Progenitor cell of endocrine pancreas (in vitro differentiated cells): Measurements from ENCODE around the gene BDH1. TPM values are rescaled to one million over a fixed set of nuclear protein-coding genes. Genes with fewer than 3 reads are reported as not detected.
"Not testable (repeated sequence)": the region's sequence is repeated elsewhere in the genome, so short reads cannot be mapped to it uniquely, and the experiment has no call there.

Source experiments
- DNase-seq: peaks from one replicate; pipeline ENCODE4 v3.0.0; 2021; ENCODE audit warnings: low spot score; ENCODE audit not compliant: unreplicated experiment
- H3K27ac Mint-ChIP-seq: 2 replicates; pipeline ENCODE4 v1.8.0; 2021; ENCODE audit warnings: mild to moderate bottlenecking, moderate library complexity, mixed read lengths
- H3K27me3 Mint-ChIP-seq: 2 replicates; pipeline ENCODE4 v1.8.0; 2021; ENCODE audit warnings: mixed read lengths
- H3K36me3 Mint-ChIP-seq: 2 replicates; pipeline ENCODE4 v1.8.0; 2022; ENCODE audit warnings: mixed read lengths; ENCODE audit not compliant: insufficient read depth
- H3K4me1 Mint-ChIP-seq: 2 replicates; pipeline ENCODE4 v1.8.0; 2021; ENCODE audit warnings: low read depth, mixed read lengths
- H3K4me3 Mint-ChIP-seq: 2 replicates; pipeline ENCODE4 v1.8.0; 2021; ENCODE audit warnings: low read depth, mild to moderate bottlenecking, moderate library complexity, mixed read lengths
- H3K9me3 Mint-ChIP-seq: 2 replicates; pipeline ENCODE4 v1.8.0; 2021; ENCODE audit warnings: low read depth, mixed read lengths
- long read RNA-seq: library from polyadenylated mRNA; unstranded; transcript quantifications from one replicate; pipeline ENCODE4 v2.0.0, GENCODE V29; 2020
- total RNA-seq: library from RNA; stranded (reverse); gene quantifications from 2 replicates; pipeline ENCODE4 v1.2.1, GENCODE V29; 2021
- TF ChIP-seq, protein P1 (sequence below): fragments of 200-600 bp; sonication (generic); IDR thresholded peaks from one replicate; pipeline ENCODE4 v1.5.0; 2021; ENCODE audit warnings: antibody characterized with exemption, mild to moderate bottlenecking; ENCODE audit not compliant: unreplicated experiment

The BDH1 gene
- total RNA-seq: 41.9 and 42.8 TPM in 2 replicates
- long read RNA-seq, transcript BDH1-202 (7 exons, 3,455 nt): major isoform, 27 of 34 reads
- long read RNA-seq, partial matches to known transcripts: 1 of 34 reads
- long read RNA-seq, other reads (novel, unspliced or antisense): 2 of 34 reads

DNA sequence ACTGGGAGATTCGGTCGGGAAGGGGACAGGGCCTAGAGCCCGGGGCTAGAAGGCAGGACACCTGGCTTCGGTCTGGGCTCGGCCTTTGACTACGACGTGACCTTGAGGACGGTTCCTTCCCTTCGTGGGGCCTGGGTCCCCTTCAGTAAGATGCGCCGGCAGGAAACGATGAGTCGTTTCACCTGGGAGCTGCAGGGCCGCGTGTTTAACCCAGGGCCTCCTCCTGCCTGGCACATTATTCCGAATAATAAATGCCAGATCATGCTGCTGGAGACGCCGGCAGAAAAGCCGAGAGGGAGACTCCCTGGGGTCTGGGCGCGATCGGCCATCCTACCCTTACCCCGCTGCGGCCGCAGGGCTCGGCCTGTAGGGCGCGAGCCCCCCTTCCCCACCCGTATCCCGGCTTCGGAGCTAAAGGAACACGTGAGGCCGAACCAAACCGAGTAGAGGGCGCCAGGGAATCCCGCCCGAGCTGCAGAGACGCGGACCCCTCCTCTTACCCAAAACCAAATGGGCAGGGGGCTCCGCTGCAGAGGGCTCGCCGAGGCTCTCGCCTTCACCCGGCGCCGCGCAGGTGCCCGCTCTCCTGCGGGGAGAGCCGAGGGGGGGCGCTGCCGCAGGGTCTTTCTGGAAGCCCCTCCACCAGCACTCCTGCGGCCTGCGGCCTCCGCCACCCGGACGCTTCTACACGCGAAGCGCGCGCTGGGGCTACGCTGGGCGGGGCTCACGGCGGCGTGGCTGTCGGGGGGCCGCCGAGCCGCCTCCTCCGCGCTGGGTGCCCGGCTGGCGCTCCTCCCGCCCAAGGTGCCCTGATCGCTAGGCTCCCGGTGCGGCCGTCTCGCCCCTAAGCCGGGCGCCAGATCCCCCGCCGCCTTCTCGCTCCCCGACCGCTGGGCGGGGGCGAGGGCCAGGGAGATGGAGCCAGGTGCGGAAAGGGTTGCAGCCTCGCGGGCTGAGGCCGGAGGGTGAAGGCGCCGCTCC is at the start of gene BDH1:
TSS of gene BDH1 (minus strand) at position 688 of the 981 bp plus-strand sequence. CDS start 9,525 bp downstream, outside the sequence.
- Mint-ChIP-seq H3K27ac (peak within 1 kb of the TSS; percentile 98), H3K9me3 (no peaks in the 10 kb centered on the region), H3K27me3 (no peaks in the 10 kb centered on the region), H3K4me1 (peaks cover 18% of the 10 kb centered on the region), H3K4me3 (peak within 1 kb of the TSS; percentile 80), H3K36me3 (peaks cover 2% of the 10 kb centered on the region)
- TF ChIP-seq, protein P1, sequence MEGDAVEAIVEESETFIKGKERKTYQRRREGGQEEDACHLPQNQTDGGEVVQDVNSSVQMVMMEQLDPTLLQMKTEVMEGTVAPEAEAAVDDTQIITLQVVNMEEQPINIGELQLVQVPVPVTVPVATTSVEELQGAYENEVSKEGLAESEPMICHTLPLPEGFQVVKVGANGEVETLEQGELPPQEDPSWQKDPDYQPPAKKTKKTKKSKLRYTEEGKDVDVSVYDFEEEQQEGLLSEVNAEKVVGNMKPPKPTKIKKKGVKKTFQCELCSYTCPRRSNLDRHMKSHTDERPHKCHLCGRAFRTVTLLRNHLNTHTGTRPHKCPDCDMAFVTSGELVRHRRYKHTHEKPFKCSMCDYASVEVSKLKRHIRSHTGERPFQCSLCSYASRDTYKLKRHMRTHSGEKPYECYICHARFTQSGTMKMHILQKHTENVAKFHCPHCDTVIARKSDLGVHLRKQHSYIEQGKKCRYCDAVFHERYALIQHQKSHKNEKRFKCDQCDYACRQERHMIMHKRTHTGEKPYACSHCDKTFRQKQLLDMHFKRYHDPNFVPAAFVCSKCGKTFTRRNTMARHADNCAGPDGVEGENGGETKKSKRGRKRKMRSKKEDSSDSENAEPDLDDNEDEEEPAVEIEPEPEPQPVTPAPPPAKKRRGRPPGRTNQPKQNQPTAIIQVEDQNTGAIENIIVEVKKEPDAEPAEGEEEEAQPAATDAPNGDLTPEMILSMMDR: peak; percentile 29
- peak; percentile 52 for DNase-seq

GRCh38 chr3:197603317-197603933 is 47.7 kb upstream of the BDH1 start:
- Mint-ChIP-seq H3K9me3 (peaks cover 9% of the 10 kb centered on the region), H3K4me3 (no peak overlapping the region), H3K36me3 (peaks cover 37% of the 10 kb centered on the region), H3K4me1 (peaks cover 12% of the 10 kb centered on the region), H3K27me3 (no peaks in the 10 kb centered on the region), H3K27ac (no peak overlapping the region)
- TF ChIP-seq, protein P1: no peak
- DNase-seq: no peak

- peaks cover 31% of the 10 kb centered on the region for H3K36me3 Mint-ChIP-seq
These were observed 46.6 kb upstream of the BDH1 start for GRCh38 chr3:197602351-197602750.

GRCh38 chr3:197601566-197601840 is 45.7 kb upstream of the BDH1 start:
- H3K4me3 Mint-ChIP-seq, H3K9me3 Mint-ChIP-seq, H3K27me3 Mint-ChIP-seq, H3K27ac Mint-ChIP-seq, DNase-seq: not testable (repeated sequence)
- Mint-ChIP-seq H3K36me3 (peaks cover 26% of the 10 kb centered on the region), H3K4me1 (peaks cover 18% of the 10 kb centered on the region)

More at GRCh38 chr3:197602351-197602750, 46.6 kb upstream of the BDH1 start:
- H3K27me3 Mint-ChIP-seq, DNase-seq, H3K9me3 Mint-ChIP-seq, H3K4me3 Mint-ChIP-seq, H3K27ac Mint-ChIP-seq: not testable (repeated sequence)
- peaks cover 16% of the 10 kb centered on the region for H3K4me1 Mint-ChIP-seq

DNA sequence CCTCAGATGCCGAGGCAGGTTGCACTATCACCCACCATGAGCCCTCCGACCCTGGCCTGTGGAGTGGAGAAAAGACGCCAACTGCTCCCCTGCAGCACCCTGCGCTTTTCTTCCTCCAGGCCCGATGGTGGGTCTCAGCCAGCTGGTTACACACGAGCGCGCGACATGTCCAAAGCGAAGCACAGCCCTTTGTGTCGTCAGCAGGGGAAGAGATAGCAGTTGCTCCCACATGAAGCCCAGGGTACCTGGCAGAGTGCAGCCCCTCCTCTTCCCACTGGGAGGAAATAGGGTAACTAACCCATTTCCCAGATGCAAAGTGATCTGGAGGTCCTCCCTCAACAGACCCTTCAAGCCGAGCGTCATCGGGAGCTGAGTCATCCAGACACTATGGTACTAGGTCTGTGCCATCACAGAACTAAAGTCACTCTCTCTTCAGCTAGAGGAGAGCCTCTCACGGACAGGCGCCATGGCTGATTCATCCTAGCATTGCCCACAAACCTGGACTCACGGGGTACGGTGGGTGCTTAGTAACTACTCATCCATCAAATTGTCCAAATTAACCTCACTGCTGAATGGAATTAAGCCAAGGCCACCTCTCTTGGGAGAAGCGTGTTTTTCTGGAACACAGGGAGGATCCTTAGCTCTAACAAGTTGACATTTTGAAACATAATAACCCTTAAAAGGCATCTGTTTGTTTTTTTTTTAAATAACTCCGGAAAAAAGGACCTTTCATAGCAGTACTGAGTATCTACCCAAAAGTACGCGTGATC is 45.2 kb upstream of the BDH1 start:
- H3K27ac Mint-ChIP-seq: no peak overlapping the region
- H3K4me1 Mint-ChIP-seq: peaks cover 18% of the 10 kb centered on the region
- H3K36me3 Mint-ChIP-seq: peaks cover 24% of the 10 kb centered on the region
- H3K9me3 Mint-ChIP-seq: peaks cover 9% of the 10 kb centered on the region
- TF ChIP-seq, protein P1: no peak
- H3K27me3 Mint-ChIP-seq: no peaks in the 10 kb centered on the region
- no peak overlapping the region for H3K4me3 Mint-ChIP-seq
- no peak for DNase-seq
